ENCODE measurements around the gene DOCK3.
"Not testable (repeated sequence)": the region's sequence is repeated elsewhere in the genome, so short reads cannot be mapped to it uniquely, and the experiment has no call there.

The DOCK3 gene

GRCh38 chr3:50890688-50891344 is 216.1 kb downstream of the DOCK3 start:
- no peak for DNase-seq

- DNase-seq = peak; percentile 33
Observed at GRCh38 chr3:50901097-50901496, 226.4 kb downstream of the DOCK3 start.

GRCh38 chr3:50912746-50913145 is 238.0 kb downstream of the DOCK3 start:
- no peak for DNase-seq

- no peak for DNase-seq
Observed at GRCh38 chr3:50913260-50913659, 238.5 kb downstream of the DOCK3 start.

- DNase-seq = not testable (repeated sequence)
Observed at GRCh38 chr3:50922071-50922470, 247.3 kb downstream of the DOCK3 start.

- DNase-seq = no peak
Observed at GRCh38 chr3:50923955-50924354, 249.2 kb downstream of the DOCK3 start.

- DNase-seq = no peak
Observed at GRCh38 chr3:50924638-50925037, 249.9 kb downstream of the DOCK3 start.

GRCh38 chr3:50926868-50927267 is 252.1 kb downstream of the DOCK3 start:
- DNase-seq = no peak

- no peak for DNase-seq
Observed at GRCh38 chr3:50930371-50931208, 255.9 kb downstream of the DOCK3 start.

- not testable (repeated sequence) for DNase-seq
Observed at GRCh38 chr3:50932918-50933317, 258.2 kb downstream of the DOCK3 start.

GRCh38 chr3:50936389-50936788 is 261.7 kb downstream of the DOCK3 start:
- DNase-seq = no peak

- DNase-seq = no peak
Observed at GRCh38 chr3:50947419-50947818, 272.7 kb downstream of the DOCK3 start.

- DNase-seq = no peak
Observed at GRCh38 chr3:50950591-50950990, 275.9 kb downstream of the DOCK3 start.

GRCh38 chr3:50953825-50954414 is 279.2 kb downstream of the DOCK3 start:
- DNase-seq = no peak

GRCh38 chr3:50961386-50961785 is 286.7 kb downstream of the DOCK3 start:
- DNase-seq = no peak

GRCh38 chr3:50971487-50971924 is 296.8 kb downstream of the DOCK3 start:
- peak; percentile 10 for DNase-seq

- DNase-seq = no peak
Observed at GRCh38 chr3:50972029-50972428, 297.3 kb downstream of the DOCK3 start.

- not testable (repeated sequence) for DNase-seq
Observed at GRCh38 chr3:50978586-50978985, 303.9 kb downstream of the DOCK3 start.

GRCh38 chr3:50978991-50979667 is 304.4 kb downstream of the DOCK3 start:
- peak; percentile 2 for DNase-seq

GRCh38 chr3:50982540-50983325 is 308.0 kb downstream of the DOCK3 start:
- no peak for DNase-seq

- DNase-seq = no peak
Observed at GRCh38 chr3:50983887-50984286, 309.2 kb downstream of the DOCK3 start.

GRCh38 chr3:50985893-50986292 is 311.2 kb downstream of the DOCK3 start:
- no peak for DNase-seq

All from NCI-H510A (cell line).